ENCODE data around the gene TUBG1. TPM values are rescaled to one million over a fixed set of nuclear protein-coding genes. Genes with fewer than 3 reads are reported as not detected.
A peak's percentile ranks its signal among the peaks of the same experiment; 100 is the strongest.
"Not testable (repeated sequence)": the region's sequence is repeated elsewhere in the genome, so short reads cannot be mapped to it uniquely, and the experiment has no call there.

TUBG1 gene
- total RNA-seq, 1 experiment from 2014 or later = 102 TPM

GRCh38 chr17:42617956-42618431 lies 8.5 kb downstream of the TUBG1 start:
- in situ Hi-C loops (cut with HindIII; ENCODE audit: low sequenced_read_pairs) = no loop called here
- no peak for DNase-seq (ENCODE audit: low spot score)

- DNase-seq (ENCODE audit: low spot score) = peak; percentile 34
- in situ Hi-C loops (cut with HindIII; ENCODE audit: low sequenced_read_pairs) = no loop called here
Observed at GRCh38 chr17:42618442-42619150, 9.1 kb downstream of the TUBG1 start.

GRCh38 chr17:42621987-42622386 lies 12.5 kb downstream of the TUBG1 start:
- in situ Hi-C loops (cut with HindIII; ENCODE audit: low sequenced_read_pairs); DNase-seq (ENCODE audit: low spot score): not testable (repeated sequence)

- no peak for DNase-seq (ENCODE audit: low spot score)
- in situ Hi-C loops (cut with HindIII; ENCODE audit: low sequenced_read_pairs) = no loop called here
Observed at GRCh38 chr17:42623271-42623670, 13.8 kb downstream of the TUBG1 start.

GRCh38 chr17:42623732-42624596 lies 14.5 kb downstream of the TUBG1 start:
- no peak for DNase-seq (ENCODE audit: low spot score)
- in situ Hi-C loops (cut with HindIII; ENCODE audit: low sequenced_read_pairs) = no loop called here

- DNase-seq (ENCODE audit: low spot score); in situ Hi-C loops (cut with HindIII; ENCODE audit: low sequenced_read_pairs): not testable (repeated sequence)
Observed at GRCh38 chr17:42627032-42627764, 17.7 kb downstream of the TUBG1 start.

GRCh38 chr17:42629411-42630009 lies 20.0 kb downstream of the TUBG1 start:
- in situ Hi-C loops (cut with HindIII; ENCODE audit: low sequenced_read_pairs) = no loop called here
- no peak for DNase-seq (ENCODE audit: low spot score)

GRCh38 chr17:42632949-42633444 lies 23.5 kb downstream of the TUBG1 start:
- DNase-seq (ENCODE audit: low spot score) = no peak
- in situ Hi-C loops (cut with HindIII; ENCODE audit: low sequenced_read_pairs) = no loop called here

- DNase-seq (ENCODE audit: low spot score) = no peak
- in situ Hi-C loops (cut with HindIII; ENCODE audit: low sequenced_read_pairs) = no loop called here
Observed at GRCh38 chr17:42639525-42640113, 30.1 kb downstream of the TUBG1 start.

GRCh38 chr17:42640121-42640520 lies 30.6 kb downstream of the TUBG1 start:
- DNase-seq (ENCODE audit: low spot score) = no peak
- in situ Hi-C loops (cut with HindIII; ENCODE audit: low sequenced_read_pairs) = no loop called here

GRCh38 chr17:42642336-42642735 lies 32.9 kb downstream of the TUBG1 start:
- no peak for DNase-seq (ENCODE audit: low spot score)
- in situ Hi-C loops (cut with HindIII; ENCODE audit: low sequenced_read_pairs) = no loop called here

GRCh38 chr17:42647778-42648177 lies 38.3 kb downstream of the TUBG1 start:
- no peak for DNase-seq (ENCODE audit: low spot score)
- in situ Hi-C loops (cut with HindIII; ENCODE audit: low sequenced_read_pairs) = no loop called here

GRCh38 chr17:42651392-42651791 lies 41.9 kb downstream of the TUBG1 start:
- no peak for DNase-seq (ENCODE audit: low spot score)
- in situ Hi-C loops (cut with HindIII; ENCODE audit: low sequenced_read_pairs) = no loop called here

GRCh38 chr17:42653179-42654124 lies 44.0 kb downstream of the TUBG1 start:
- peak; percentile 62 for DNase-seq (ENCODE audit: low spot score)
- in situ Hi-C loops (cut with HindIII; ENCODE audit: low sequenced_read_pairs) = no loop called here

- DNase-seq (ENCODE audit: low spot score) = no peak
- in situ Hi-C loops (cut with HindIII; ENCODE audit: low sequenced_read_pairs) = no loop called here
Observed at GRCh38 chr17:42655528-42655927, 46.0 kb downstream of the TUBG1 start.

GRCh38 chr17:42657824-42658588 lies 48.5 kb downstream of the TUBG1 start:
- in situ Hi-C loops (cut with HindIII; ENCODE audit: low sequenced_read_pairs) = no loop called here
- no peak for DNase-seq (ENCODE audit: low spot score)
